COLO829 (cell line): ENCODE data around the gene EXD2.
A peak's percentile ranks its signal among the peaks of the same experiment; 100 is the strongest.
"Not testable (repeated sequence)": the region's sequence is repeated elsewhere in the genome, so short reads cannot be mapped to it uniquely, and the experiment has no call there.

ENCODE experiments used
- DNase-seq: peaks from one replicate; pipeline ENCODE4 v3.0.0; 2012; ENCODE audit warnings: low spot score

Gene EXD2

GRCh38 chr14:69204753-69205152 lies 13.5 kb downstream of the EXD2 start:
- DNase-seq: no peak

- no peak for DNase-seq
Observed at GRCh38 chr14:69207435-69208041, 16.2 kb downstream of the EXD2 start.

- DNase-seq: no peak
Observed at GRCh38 chr14:69208666-69209065, 17.4 kb downstream of the EXD2 start.

- no peak for DNase-seq
Observed at GRCh38 chr14:69214393-69214792, 23.1 kb downstream of the EXD2 start.

GRCh38 chr14:69217663-69218062 lies 26.4 kb downstream of the EXD2 start:
- not testable (repeated sequence) for DNase-seq

GRCh38 chr14:69224946-69225345 lies 33.6 kb downstream of the EXD2 start:
- no peak for DNase-seq

- DNase-seq: no peak
Observed at GRCh38 chr14:69226178-69226577, 34.9 kb downstream of the EXD2 start.

GRCh38 chr14:69226736-69227135 lies 35.4 kb downstream of the EXD2 start:
- DNase-seq: no peak

- DNase-seq: no peak
Observed at GRCh38 chr14:69231486-69231885, 40.2 kb downstream of the EXD2 start.

- no peak for DNase-seq
Observed at GRCh38 chr14:69232388-69232787, 41.1 kb downstream of the EXD2 start.

GRCh38 chr14:69234106-69234505 lies 42.8 kb downstream of the EXD2 start:
- no peak for DNase-seq

- DNase-seq: no peak
Observed at GRCh38 chr14:69235708-69236107, 44.4 kb downstream of the EXD2 start.

- no peak for DNase-seq
Observed at GRCh38 chr14:69237142-69237541, 45.8 kb downstream of the EXD2 start.

- DNase-seq: no peak
Observed at GRCh38 chr14:69237584-69237983, 46.3 kb downstream of the EXD2 start.

GRCh38 chr14:69238883-69239282 lies 47.6 kb downstream of the EXD2 start:
- no peak for DNase-seq

GRCh38 chr14:69240527-69241173 lies 49.4 kb downstream of the EXD2 start:
- no peak for DNase-seq

- no peak for DNase-seq
Observed at GRCh38 chr14:69241577-69241976, 50.3 kb downstream of the EXD2 start.

- peak; percentile 82 for DNase-seq
Observed at GRCh38 chr14:69242311-69243224, 51.3 kb downstream of the EXD2 start.

GRCh38 chr14:69244946-69245345 lies 53.6 kb downstream of the EXD2 start:
- no peak for DNase-seq

- DNase-seq: no peak
Observed at GRCh38 chr14:69246331-69246730, 55.0 kb downstream of the EXD2 start.

- DNase-seq: no peak
Observed at GRCh38 chr14:69247676-69248440, 56.6 kb downstream of the EXD2 start.

GRCh38 chr14:69249603-69250002 lies 58.3 kb downstream of the EXD2 start:
- DNase-seq: no peak
